ENCODE data around the gene PCCA.
"Not testable (repeated sequence)": the region's sequence is repeated elsewhere in the genome, so short reads cannot be mapped to it uniquely, and the experiment has no call there.

PCCA gene

GRCh38 chr13:100522618-100523309, 433.9 kb downstream of the PCCA start:
- Histone ChIP-seq H3K27ac (ENCODE audit: low read length) (no peak overlapping the region), H2AFZ (ENCODE audit: low read depth, low read length) (no peak overlapping the region), H3K4me3 (ENCODE audit: low read depth in 1 of 2, low read length in 2 of 2) (no peak overlapping the region), H3K27me3 (ENCODE audit: insufficient read depth, low read length, poor library complexity) (no peaks in the 10 kb centered on the region), H3K36me3 (ENCODE audit: insufficient read depth, low read length) (no peaks in the 10 kb centered on the region), H3K9me3 (ENCODE audit: insufficient read depth, low read length, severe bottlenecking) (no peaks in the 10 kb centered on the region), H3K9ac (ENCODE audit: low read depth, low read length) (no peak overlapping the region), H3K4me1 (ENCODE audit: insufficient read depth, low read length) (no peaks in the 10 kb centered on the region), H3K4me2 (ENCODE audit: insufficient read depth, low read length) (no peak overlapping the region), H3K79me2 (ENCODE audit: insufficient read depth, low read length) (no peaks in the 10 kb centered on the region), H4K20me1 (ENCODE audit: insufficient read depth, low read length) (no peaks in the 10 kb centered on the region)
- no peak for DNase-seq
- TF ChIP-seq CTCF (IDR thresholded peaks at IDR 0.05; ENCODE audit: borderline replicate concordance, extremely low read depth, low read length, poor library complexity, severe bottlenecking) = no peak
- no peak for TF ChIP-seq EZH2 (IDR thresholded peaks at IDR 0.05; ENCODE audit: borderline replicate concordance, low read depth, low read length, severe bottlenecking)
- no peak for ATAC-seq (ENCODE audit: insufficient read depth, low read depth)

- H3K9ac ChIP-seq (ENCODE audit: low read depth, low read length) = no peak overlapping the region
- H2AFZ ChIP-seq (ENCODE audit: low read depth, low read length) = no peak overlapping the region
- H3K27me3 ChIP-seq (ENCODE audit: insufficient read depth, low read length, poor library complexity) = no peaks in the 10 kb centered on the region
- ATAC-seq (ENCODE audit: insufficient read depth, low read depth) (no peak), DNase-seq (no peak)
- no peak overlapping the region for H3K4me2 ChIP-seq (ENCODE audit: insufficient read depth, low read length)
- H4K20me1 ChIP-seq (ENCODE audit: insufficient read depth, low read length) = no peaks in the 10 kb centered on the region
- H3K4me1 ChIP-seq (ENCODE audit: insufficient read depth, low read length) = no peaks in the 10 kb centered on the region
- no peaks in the 10 kb centered on the region for H3K9me3 ChIP-seq (ENCODE audit: insufficient read depth, low read length, severe bottlenecking)
- no peak overlapping the region for H3K27ac ChIP-seq (ENCODE audit: low read length)
- H3K36me3 ChIP-seq (ENCODE audit: insufficient read depth, low read length) = no peaks in the 10 kb centered on the region
- no peak overlapping the region for H3K4me3 ChIP-seq (ENCODE audit: low read depth in 1 of 2, low read length in 2 of 2)
- no peaks in the 10 kb centered on the region for H3K79me2 ChIP-seq (ENCODE audit: insufficient read depth, low read length)
- TF ChIP-seq EZH2 (IDR thresholded peaks at IDR 0.05; ENCODE audit: borderline replicate concordance, low read depth, low read length, severe bottlenecking) (no peak), CTCF (IDR thresholded peaks at IDR 0.05; ENCODE audit: borderline replicate concordance, extremely low read depth, low read length, poor library complexity, severe bottlenecking) (no peak)
Observed at GRCh38 chr13:100523411-100523810, 434.5 kb downstream of the PCCA start.

GRCh38 chr13:100523981-100524386, 435.1 kb downstream of the PCCA start:
- DNase-seq = no peak
- no peak for TF ChIP-seq CTCF (IDR thresholded peaks at IDR 0.05; ENCODE audit: borderline replicate concordance, extremely low read depth, low read length, poor library complexity, severe bottlenecking)
- TF ChIP-seq EZH2 (IDR thresholded peaks at IDR 0.05; ENCODE audit: borderline replicate concordance, low read depth, low read length, severe bottlenecking) = no peak
- Histone ChIP-seq H3K36me3 (ENCODE audit: insufficient read depth, low read length) (no peaks in the 10 kb centered on the region), H3K79me2 (ENCODE audit: insufficient read depth, low read length) (no peaks in the 10 kb centered on the region), H3K4me3 (ENCODE audit: low read depth in 1 of 2, low read length in 2 of 2) (no peak overlapping the region), H3K9me3 (ENCODE audit: insufficient read depth, low read length, severe bottlenecking) (no peaks in the 10 kb centered on the region), H2AFZ (ENCODE audit: low read depth, low read length) (no peak overlapping the region), H3K27me3 (ENCODE audit: insufficient read depth, low read length, poor library complexity) (no peaks in the 10 kb centered on the region), H3K27ac (ENCODE audit: low read length) (no peak overlapping the region), H3K4me2 (ENCODE audit: insufficient read depth, low read length) (no peak overlapping the region), H3K4me1 (ENCODE audit: insufficient read depth, low read length) (no peaks in the 10 kb centered on the region), H4K20me1 (ENCODE audit: insufficient read depth, low read length) (no peaks in the 10 kb centered on the region), H3K9ac (ENCODE audit: low read depth, low read length) (no peak overlapping the region)
- no peak for ATAC-seq (ENCODE audit: insufficient read depth, low read depth)

GRCh38 chr13:100524688-100525087, 435.8 kb downstream of the PCCA start:
- not testable (repeated sequence) for H3K4me3 ChIP-seq (ENCODE audit: low read depth in 1 of 2, low read length in 2 of 2); H2AFZ ChIP-seq (ENCODE audit: low read depth, low read length); H3K36me3 ChIP-seq (ENCODE audit: insufficient read depth, low read length); H3K27me3 ChIP-seq (ENCODE audit: insufficient read depth, low read length, poor library complexity); H4K20me1 ChIP-seq (ENCODE audit: insufficient read depth, low read length); ATAC-seq (ENCODE audit: insufficient read depth, low read depth); H3K4me1 ChIP-seq (ENCODE audit: insufficient read depth, low read length); H3K79me2 ChIP-seq (ENCODE audit: insufficient read depth, low read length); H3K27ac ChIP-seq (ENCODE audit: low read length); DNase-seq; H3K4me2 ChIP-seq (ENCODE audit: insufficient read depth, low read length); H3K9me3 ChIP-seq (ENCODE audit: insufficient read depth, low read length, severe bottlenecking); H3K9ac ChIP-seq (ENCODE audit: low read depth, low read length)

All from DND-41 (cell line).